ENCODE measurements around the gene DDIAS.

Gene DDIAS

GRCh38 chr11:82892611-82893169, 8.8 kb upstream of the DDIAS start:
- Histone ChIP-seq H3K4me3 (ENCODE audit: low read length, poor library complexity, severe bottlenecking) (no peak overlapping the region), H3K36me3 (ENCODE audit: insufficient read depth, low read length) (no peaks in the 10 kb centered on the region), H4K20me1 (ENCODE audit: insufficient read depth, low read length, poor library complexity, severe bottlenecking) (no peaks in the 10 kb centered on the region), H3K4me1 (ENCODE audit: insufficient read depth, low read length, poor library complexity, severe bottlenecking) (no peaks in the 10 kb centered on the region), H2AFZ (ENCODE audit: low read length) (no peak overlapping the region), H3K79me2 (ENCODE audit: insufficient read depth, low read length) (no peaks in the 10 kb centered on the region), H3K9ac (ENCODE audit: low read depth, low read length, poor library complexity, severe bottlenecking) (no peak overlapping the region), H3K27me3 (ENCODE audit: insufficient read depth, low read length, poor library complexity, severe bottlenecking) (no peaks in the 10 kb centered on the region), H3K4me2 (ENCODE audit: low read depth, low read length, poor library complexity, severe bottlenecking) (no peak overlapping the region), H3K9me2 (replicated peaks; ENCODE audit: low read depth, low read length) (no peaks in the 10 kb centered on the region), H3K9me3 (ENCODE audit: insufficient read depth, low read depth, low read length) (no peaks in the 10 kb centered on the region), H3F3A (ENCODE audit: low read depth) (no peaks in the 10 kb centered on the region)
- TF ChIP-seq CTCF (conservative IDR thresholded peaks at IDR 0.05; ENCODE audit: low read length): no peak
- TF ChIP-seq EZH2phosphoT487 (IDR thresholded peaks at IDR 0.05; ENCODE audit: borderline replicate concordance): no peak

GRCh38 chr11:82895437-82896091, 6.0 kb upstream of the DDIAS start:
- Histone ChIP-seq H3K9me2 (replicated peaks; ENCODE audit: low read depth, low read length) (no peaks in the 10 kb centered on the region), H3K79me2 (ENCODE audit: insufficient read depth, low read length) (no peaks in the 10 kb centered on the region), H4K20me1 (ENCODE audit: insufficient read depth, low read length, poor library complexity, severe bottlenecking) (no peaks in the 10 kb centered on the region), H3K9me3 (ENCODE audit: insufficient read depth, low read depth, low read length) (no peaks in the 10 kb centered on the region), H3K4me3 (ENCODE audit: low read length, poor library complexity, severe bottlenecking) (no peak overlapping the region), H3K4me2 (ENCODE audit: low read depth, low read length, poor library complexity, severe bottlenecking) (no peak overlapping the region), H3F3A (ENCODE audit: low read depth) (no peaks in the 10 kb centered on the region), H2AFZ (ENCODE audit: low read length) (no peak overlapping the region), H3K36me3 (ENCODE audit: insufficient read depth, low read length) (no peaks in the 10 kb centered on the region), H3K4me1 (ENCODE audit: insufficient read depth, low read length, poor library complexity, severe bottlenecking) (no peaks in the 10 kb centered on the region), H3K27me3 (ENCODE audit: insufficient read depth, low read length, poor library complexity, severe bottlenecking) (no peaks in the 10 kb centered on the region), H3K9ac (ENCODE audit: low read depth, low read length, poor library complexity, severe bottlenecking) (no peak overlapping the region)
- TF ChIP-seq CTCF (conservative IDR thresholded peaks at IDR 0.05; ENCODE audit: low read length) (no peak), EZH2phosphoT487 (IDR thresholded peaks at IDR 0.05; ENCODE audit: borderline replicate concordance) (no peak)

- Histone ChIP-seq H3K36me3 (ENCODE audit: insufficient read depth, low read length) (no peaks in the 10 kb centered on the region), H3K9ac (ENCODE audit: low read depth, low read length, poor library complexity, severe bottlenecking) (no peak overlapping the region), H3K79me2 (ENCODE audit: insufficient read depth, low read length) (no peaks in the 10 kb centered on the region), H3K4me3 (ENCODE audit: low read length, poor library complexity, severe bottlenecking) (no peak overlapping the region), H3F3A (ENCODE audit: low read depth) (no peaks in the 10 kb centered on the region), H3K9me3 (ENCODE audit: insufficient read depth, low read depth, low read length) (no peaks in the 10 kb centered on the region), H3K4me2 (ENCODE audit: low read depth, low read length, poor library complexity, severe bottlenecking) (no peak overlapping the region), H3K4me1 (ENCODE audit: insufficient read depth, low read length, poor library complexity, severe bottlenecking) (no peaks in the 10 kb centered on the region), H4K20me1 (ENCODE audit: insufficient read depth, low read length, poor library complexity, severe bottlenecking) (no peaks in the 10 kb centered on the region), H3K9me2 (replicated peaks; ENCODE audit: low read depth, low read length) (no peaks in the 10 kb centered on the region), H3K27me3 (ENCODE audit: insufficient read depth, low read length, poor library complexity, severe bottlenecking) (no peaks in the 10 kb centered on the region), H2AFZ (ENCODE audit: low read length) (no peak overlapping the region)
- TF ChIP-seq EZH2phosphoT487 (IDR thresholded peaks at IDR 0.05; ENCODE audit: borderline replicate concordance): no peak
- TF ChIP-seq CTCF (conservative IDR thresholded peaks at IDR 0.05; ENCODE audit: low read length): no peak
Observed at GRCh38 chr11:82896183-82896582, 5.4 kb upstream of the DDIAS start.
